Fibroblast of lung (primary cell): ENCODE results near the gene ITGA2.

Experiments used
- CTCF ChIP-seq, 2 donors: IDR thresholded peaks in 1 of 2; conservative IDR thresholded peaks in 1 of 2; 1 replicate in 1 of 2; 2 replicates in 1 of 2; pipeline ENCODE4 v1.5.1; 2011 to 2012; ENCODE audit warnings: low read length in 2 of 2, control low read depth in 1 of 2, inconsistent platforms in 1 of 2, low read depth in 1 of 2, mild to moderate bottlenecking in 1 of 2
- EZH2 ChIP-seq: IDR thresholded peaks from 2 replicates; pipeline ENCODE4 v1.5.1; 2012; ENCODE audit warnings: low read length, control low read depth, mild to moderate bottlenecking; ENCODE audit errors: missing control alignments

- no peak for TF ChIP-seq CTCF (conservative IDR thresholded peaks at IDR 0.05 in 1 of 2, IDR thresholded peaks at IDR 0.05 in 1 of 2; ENCODE audit: low read depth in 1 of 2, low read length in 2 of 2)
- no peak for TF ChIP-seq EZH2
These were observed 100.4 kb downstream of the ITGA2 start for GRCh38 chr5:53089481-53089991.
